ENCODE measurements around the gene HEPACAM.

DNA sequence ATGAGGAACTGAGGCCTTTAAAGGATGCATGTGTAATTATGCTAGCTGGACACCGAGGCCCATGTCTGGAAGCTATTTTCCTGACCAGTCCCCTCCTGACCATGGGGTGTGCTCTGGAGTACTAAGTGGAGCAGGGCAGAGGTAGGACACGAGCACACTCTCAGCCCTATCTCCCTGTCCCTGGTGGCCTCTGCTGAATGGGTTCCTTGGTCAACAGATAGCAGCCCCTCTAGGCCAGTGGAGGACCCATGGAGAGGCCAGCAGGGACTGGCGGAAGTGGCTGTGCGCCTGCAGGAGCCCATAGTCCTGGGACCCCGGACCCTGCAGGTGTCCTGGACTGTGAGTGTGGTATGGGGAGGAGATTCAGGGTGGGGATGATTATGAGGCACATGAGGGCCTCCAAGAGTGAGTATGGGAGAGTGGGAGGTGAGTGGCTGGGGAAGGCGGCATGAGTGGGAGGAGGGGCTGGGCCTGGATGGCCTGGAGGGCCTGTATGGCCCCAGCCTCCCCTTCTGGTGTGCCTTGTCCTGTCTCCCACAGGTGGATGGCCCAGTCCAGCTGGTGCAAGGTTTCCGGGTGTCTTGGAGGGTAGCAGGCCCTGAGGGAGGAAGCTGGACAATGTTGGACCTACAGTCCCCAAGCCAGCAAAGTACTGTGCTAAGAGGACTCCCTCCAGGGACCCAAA lies 61.1 kb downstream of the HEPACAM start:
- TF ChIP-seq, protein P1, sequence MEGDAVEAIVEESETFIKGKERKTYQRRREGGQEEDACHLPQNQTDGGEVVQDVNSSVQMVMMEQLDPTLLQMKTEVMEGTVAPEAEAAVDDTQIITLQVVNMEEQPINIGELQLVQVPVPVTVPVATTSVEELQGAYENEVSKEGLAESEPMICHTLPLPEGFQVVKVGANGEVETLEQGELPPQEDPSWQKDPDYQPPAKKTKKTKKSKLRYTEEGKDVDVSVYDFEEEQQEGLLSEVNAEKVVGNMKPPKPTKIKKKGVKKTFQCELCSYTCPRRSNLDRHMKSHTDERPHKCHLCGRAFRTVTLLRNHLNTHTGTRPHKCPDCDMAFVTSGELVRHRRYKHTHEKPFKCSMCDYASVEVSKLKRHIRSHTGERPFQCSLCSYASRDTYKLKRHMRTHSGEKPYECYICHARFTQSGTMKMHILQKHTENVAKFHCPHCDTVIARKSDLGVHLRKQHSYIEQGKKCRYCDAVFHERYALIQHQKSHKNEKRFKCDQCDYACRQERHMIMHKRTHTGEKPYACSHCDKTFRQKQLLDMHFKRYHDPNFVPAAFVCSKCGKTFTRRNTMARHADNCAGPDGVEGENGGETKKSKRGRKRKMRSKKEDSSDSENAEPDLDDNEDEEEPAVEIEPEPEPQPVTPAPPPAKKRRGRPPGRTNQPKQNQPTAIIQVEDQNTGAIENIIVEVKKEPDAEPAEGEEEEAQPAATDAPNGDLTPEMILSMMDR (IDR thresholded peaks at IDR 0.05), result no peak
- no peak for TF ChIP-seq POLR2A (IDR thresholded peaks at IDR 0.05)
